SK-N-SH (cell line): ENCODE data around the gene RPL22. TPM values are rescaled to one million over a fixed set of nuclear protein-coding genes. Genes with fewer than 3 reads are reported as not detected.

Experiments
- CTCF ChIA-PET: fragments of 300-600, 350-600 bp; formaldehyde crosslinking; extraction: SDS; loops from one replicate; lab custom pipeline; 2021; lab: Yijun Ruan, JAX
- POLR2A ChIA-PET: fragments of 350-600 bp; sonication (Branson Sonifier 250); formaldehyde crosslinking; extraction: SDS; loops from one replicate; lab custom pipeline; 2020; ENCODE audit warnings: antibody characterized with exemption, inconsistent platforms; lab: Yijun Ruan, JAX
- DNase-seq: peaks from one replicate; pipeline ENCODE4 v3.0.0; 2012
- H2AFZ ChIP-seq: fragments of 200-600 bp; sonication (generic); 2 replicates; pipeline ENCODE4 v1.8.1; 2016; ENCODE audit warnings: antibody characterized with exemption, mild to moderate bottlenecking, low read depth
- H3F3A ChIP-seq: fragments of 200-600 bp; sonication (generic); replicated peaks from 2 replicates; pipeline ENCODE3; 2016; ENCODE audit warnings: antibody characterized with exemption, mild to moderate bottlenecking; ENCODE audit not compliant: insufficient read depth
- H3K27ac ChIP-seq, 2 experiments: fragments of 200-500 bp in 1 of 2; fragments of 200-600 bp in 1 of 2; sonication (Bioruptor generic) in 1 of 2; sonication (generic), shearing (Covaris generic) in 1 of 2; 2 replicates each; pipeline versions ENCODE4 v1.5.1 to v1.6.1; 2014 to 2016; ENCODE audit warnings: low read depth in 2 of 2, inconsistent platforms in 1 of 2, low read length in 1 of 2, mild to moderate bottlenecking in 1 of 2, mixed read lengths in 1 of 2
- H3K27me3 ChIP-seq: fragments of 200-600 bp; sonication (generic), shearing (Covaris generic); 2 replicates; pipeline ENCODE4 v1.6.1; 2016; ENCODE audit warnings: mixed run types; ENCODE audit not compliant: insufficient read depth
- H3K36me3 ChIP-seq, 2 experiments: fragments of 200-500 bp in 1 of 2; fragments of 200-600 bp in 1 of 2; sonication (Bioruptor generic) in 1 of 2; sonication (generic) in 1 of 2; replicated peaks in 1 of 2; 2 replicates each; pipeline versions ENCODE3 to v1.5.1; 2014 to 2016; ENCODE audit warnings: low read length in 1 of 2, mild to moderate bottlenecking in 1 of 2; ENCODE audit not compliant: insufficient read depth in 2 of 2, control insufficient read depth in 1 of 2
- H3K4me1 ChIP-seq, 2 experiments: fragments of 200-500 bp in 1 of 2; fragments of 200-600 bp in 1 of 2; sonication (Bioruptor generic) in 1 of 2; sonication (generic), shearing (Covaris generic) in 1 of 2; 2 replicates each; pipeline versions ENCODE4 v1.5.1 to v1.6.1; 2014 to 2016; ENCODE audit warnings: low read depth in 1 of 2, low read length in 1 of 2, mixed run types in 1 of 2; ENCODE audit not compliant: insufficient read depth in 2 of 2, control insufficient read depth in 1 of 2
- H3K4me2 ChIP-seq: fragments of 200-600 bp; sonication (generic), shearing (Covaris generic); 2 replicates; pipeline ENCODE4 v1.6.1; 2017; ENCODE audit warnings: mixed run types
- H3K4me3 ChIP-seq, 2 experiments: fragments of 200-500 bp in 1 of 2; fragments of 200-600 bp in 1 of 2; sonication (Bioruptor generic) in 1 of 2; sonication (generic), shearing (Covaris generic) in 1 of 2; 2 replicates each; pipeline versions ENCODE4 v1.5.1 to v1.8.1; 2014 to 2016; ENCODE audit warnings: low read depth in 2 of 2, inconsistent platforms in 1 of 2, low read length in 1 of 2, mild to moderate bottlenecking in 1 of 2, mixed read lengths in 1 of 2, moderate library complexity in 1 of 2
- H3K79me2 ChIP-seq: fragments of 200-600 bp; sonication (generic); 2 replicates; pipeline ENCODE4 v1.8.1; 2017; ENCODE audit warnings: mild to moderate bottlenecking; ENCODE audit not compliant: insufficient read depth
- H3K9ac ChIP-seq: fragments of 200-600 bp; sonication (generic); 2 replicates; pipeline ENCODE4 v1.6.1; 2017; ENCODE audit warnings: mixed run types
- H3K9me2 ChIP-seq: fragments of 200-600 bp; sonication (generic); 2 replicates; pipeline ENCODE4 v1.6.1; 2017; ENCODE audit warnings: mixed run types
- H3K9me3 ChIP-seq: fragments of 200-600 bp; sonication (generic); 2 replicates; pipeline ENCODE4 v1.6.1; 2017; ENCODE audit warnings: mixed run types, mild to moderate bottlenecking, moderate library complexity
- H4K20me1 ChIP-seq: fragments of 200-600 bp; sonication (generic); 2 replicates; pipeline ENCODE4 v1.6.1; 2017; ENCODE audit warnings: mild to moderate bottlenecking, mixed run types; ENCODE audit not compliant: insufficient read depth
- CHD2 ChIP-seq: fragments of 150-350 bp; IDR thresholded peaks from 2 replicates; pipeline ENCODE4 v1.6.1; 2018; ENCODE audit warnings: low read length; ENCODE audit not compliant: partially characterized antibody
- CTCF ChIP-seq: fragments of 200-600 bp; sonication (generic); IDR thresholded peaks from 2 replicates; pipeline ENCODE4 v1.6.1; 2017; ENCODE audit warnings: antibody characterized with exemption, mild to moderate bottlenecking, moderate library complexity
- FOXJ3 ChIP-seq: sonication (generic); formaldehyde crosslinking; IDR thresholded peaks from 2 replicates; pipeline ENCODE4 v1.5.1; 2020; ENCODE audit warnings: mild to moderate bottlenecking, missing genetic modification reagents
- GABPA ChIP-seq: IDR thresholded peaks from 2 replicates; pipeline ENCODE4 v1.4.0; 2012; ENCODE audit warnings: low read depth, mild to moderate bottlenecking
- MEF2A ChIP-seq: IDR thresholded peaks from 2 replicates; pipeline ENCODE4 v1.4.0; 2012; ENCODE audit warnings: low read depth, borderline replicate concordance
- MXI1 ChIP-seq: IDR thresholded peaks from 2 replicates; pipeline ENCODE4 v1.6.1; 2012; ENCODE audit warnings: mild to moderate bottlenecking, low read depth, low read length, improper control_type of control experiment
- NRF1 ChIP-seq: IDR thresholded peaks from 2 replicates; pipeline ENCODE4 v1.6.1; 2012; ENCODE audit warnings: low read depth, mild to moderate bottlenecking, low read length
- POLR2AphosphoS5 ChIP-seq: IDR thresholded peaks from 2 replicates; pipeline ENCODE4 v1.6.1; 2012; ENCODE audit warnings: low read depth, low read length
- RAD21 ChIP-seq: IDR thresholded peaks from 2 replicates; pipeline ENCODE4 v1.6.1; 2012; ENCODE audit warnings: mild to moderate bottlenecking, low read length
- RCOR1 ChIP-seq: fragments of 150-350 bp; IDR thresholded peaks from 2 replicates; pipeline ENCODE4 v1.6.1; 2017; ENCODE audit warnings: antibody characterized with exemption, low read length
- RXRA ChIP-seq: IDR thresholded peaks from 2 replicates; pipeline ENCODE4 v1.4.0; 2012; ENCODE audit warnings: low read depth, mild to moderate bottlenecking, borderline replicate concordance
- SIN3A ChIP-seq: IDR thresholded peaks from 2 replicates; pipeline ENCODE4 v1.6.1; 2012; ENCODE audit warnings: low read depth, mild to moderate bottlenecking, low read length, moderate library complexity, borderline replicate concordance
- SMC3 ChIP-seq: IDR thresholded peaks from 2 replicates; pipeline ENCODE4 v1.6.1; 2012; ENCODE audit warnings: low read depth, low read length, improper control_type of control experiment
- TCF12 ChIP-seq: IDR thresholded peaks from 2 replicates; pipeline ENCODE4 v1.4.0; 2012
- TEAD4 ChIP-seq: IDR thresholded peaks from 2 replicates; pipeline ENCODE4 v1.4.0; 2012; ENCODE audit warnings: mild to moderate bottlenecking, borderline replicate concordance; ENCODE audit not compliant: insufficient read depth
- ZBTB33 ChIP-seq: IDR thresholded peaks from 2 replicates; pipeline ENCODE4 v1.4.0; 2012; ENCODE audit warnings: low read depth, borderline replicate concordance
- WGBS: methylation state at CpG from one replicate; pipeline ENCODE4 v1.1.6; 2017; ENCODE audit warnings: low lambda C conversion rate; 5-methylcytosine and 5-hydroxymethylcytosine counted together
- polyA plus RNA-seq, 3 experiments: library from polyadenylated mRNA; depleted of rRNA; stranded (reverse); fragments of >200 nt; gene quantifications; 2 replicates each; pipeline ENCODE4 v1.2.3, GENCODE V29; 2012
- TF ChIP-seq, protein P1 (sequence below): IDR thresholded peaks from 2 replicates; pipeline ENCODE4 v1.4.0; 2012; ENCODE audit warnings: low read depth, borderline replicate concordance

RPL22 gene
- polyA plus RNA-seq, 1 of the 3 experiments (the other 2 are of a cell fraction) = 140 TPM

DNA sequence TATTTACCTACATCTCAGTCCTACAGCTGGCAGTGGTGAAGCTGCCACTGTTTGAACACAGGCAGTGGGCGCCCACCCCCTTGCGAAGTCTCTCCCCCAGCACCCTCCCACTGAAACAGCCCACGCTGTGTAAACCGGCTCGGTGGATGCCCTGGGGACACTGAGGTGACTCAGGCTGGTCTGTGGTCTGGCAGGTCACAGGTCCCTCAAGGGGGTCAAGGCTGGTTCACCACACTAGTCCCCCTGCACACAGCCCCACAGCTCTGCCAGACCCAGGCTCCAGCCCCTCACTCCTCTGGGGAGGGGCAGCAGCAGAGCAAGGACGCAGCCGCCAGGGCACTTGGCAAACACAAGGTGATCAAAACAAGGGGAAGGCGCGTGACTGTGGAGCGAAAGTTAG, 26.8 kb downstream of the RPL22 start:
- Histone ChIP-seq H3K9me2 (no peaks in the 10 kb centered on the region), H3F3A (no peaks in the 10 kb centered on the region), H3K9me3 (no peaks in the 10 kb centered on the region), H3K4me2 (no peak overlapping the region), H4K20me1 (no peaks in the 10 kb centered on the region), H3K4me3 (no peak overlapping the region), H3K9ac (no peak overlapping the region), H2AFZ (no peak overlapping the region), H3K27me3 (no peaks in the 10 kb centered on the region), H3K79me2 (no peaks in the 10 kb centered on the region), H3K36me3 (no peaks in the 10 kb centered on the region), H3K4me1 (peaks cover 0 to 16% of the 10 kb centered on the region in 2 experiments; a peak in 1 of 4 replicates), H3K27ac (no peak overlapping the region)
- CTCF ChIA-PET = interaction anchor here (1.8 to 4.0 kb wide), 7 partner anchors 11 to 122 kb away, joined by 6 to 57 read pairs (median 13); no protein-coding TSS in a partner anchor
- peak; percentile 29 for DNase-seq
- POLR2A ChIA-PET = no interaction called here
- TF ChIP-seq CHD2 (no peak), SIN3A (no peak), MXI1 (no peak), TCF12 (no peak), RCOR1 (no peak), POLR2AphosphoS5 (no peak), TEAD4 (no peak), NRF1 (no peak), MEF2A (no peak), CTCF (no peak)
- TF ChIP-seq, protein P1, sequence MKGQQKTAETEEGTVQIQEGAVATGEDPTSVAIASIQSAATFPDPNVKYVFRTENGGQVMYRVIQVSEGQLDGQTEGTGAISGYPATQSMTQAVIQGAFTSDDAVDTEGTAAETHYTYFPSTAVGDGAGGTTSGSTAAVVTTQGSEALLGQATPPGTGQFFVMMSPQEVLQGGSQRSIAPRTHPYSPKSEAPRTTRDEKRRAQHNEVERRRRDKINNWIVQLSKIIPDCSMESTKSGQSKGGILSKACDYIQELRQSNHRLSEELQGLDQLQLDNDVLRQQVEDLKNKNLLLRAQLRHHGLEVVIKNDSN = no peak
- 78% methylated on average over 7 of the region's 10 CpGs for WGBS

DNA sequence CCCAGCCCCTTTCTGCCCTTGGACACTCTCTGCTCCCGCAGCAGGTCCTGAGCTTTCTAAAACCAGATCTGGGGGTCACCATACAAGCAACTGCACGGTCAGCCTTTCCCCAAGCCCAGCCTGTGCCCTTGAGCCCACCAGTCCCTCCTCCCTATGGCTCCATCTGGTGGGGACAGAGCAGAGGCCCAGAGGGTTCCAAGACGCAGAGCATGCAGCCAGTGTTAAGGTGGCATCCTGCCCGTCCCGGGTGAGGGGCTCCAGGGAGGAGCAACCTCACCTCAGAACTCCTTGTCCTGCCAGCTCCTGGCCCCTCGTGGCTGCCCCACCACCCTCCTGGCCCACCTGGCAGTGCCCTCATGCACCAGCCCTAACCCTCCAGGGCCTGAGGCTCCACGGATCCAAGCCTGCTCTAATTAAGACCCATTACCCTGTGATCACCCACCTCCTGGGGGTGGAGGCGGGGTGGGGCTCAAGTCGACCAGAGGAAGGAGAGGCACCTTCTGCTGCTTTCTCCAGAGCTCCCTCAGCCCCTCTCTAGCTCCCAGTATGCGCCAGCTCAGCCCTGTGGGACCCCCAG, 27.8 kb downstream of the RPL22 start:
- Histone ChIP-seq H3K27me3 (no peaks in the 10 kb centered on the region), H3K27ac (no peak overlapping the region; a peak in 1 of 4 replicates), H3K79me2 (no peaks in the 10 kb centered on the region), H3K9ac (no peak overlapping the region), H3K36me3 (no peaks in the 10 kb centered on the region), H3K4me3 (no peak overlapping the region), H3K9me3 (no peaks in the 10 kb centered on the region), H3K4me1 (peaks cover 0 to 16% of the 10 kb centered on the region in 2 experiments; a peak in 1 of 4 replicates), H3F3A (no peaks in the 10 kb centered on the region), H3K9me2 (no peaks in the 10 kb centered on the region), H4K20me1 (no peaks in the 10 kb centered on the region), H3K4me2 (no peak overlapping the region), H2AFZ (no peak overlapping the region)
- WGBS = 29% methylated on average over 5 of the region's 10 CpGs
- CTCF ChIA-PET = interaction anchor here (0.6 to 4.0 kb wide), 27 partner anchors 10 to 137 kb away, joined by 3 to 57 read pairs (median 6); partner anchors contain the start of gene HES3
- POLR2A ChIA-PET = no interaction called here
- TF ChIP-seq SMC3 (peak; percentile 64), FOXJ3 (no peak), GABPA (no peak), POLR2AphosphoS5 (no peak), RXRA (no peak), CTCF (peak; percentile 36), SIN3A (no peak), RAD21 (peak; percentile 64), ZBTB33 (no peak)
- DNase-seq = peak; percentile 87
